DMS79 (cell line): ENCODE measurements around the gene DIP2C.
"Not testable (repeated sequence)": the region's sequence is repeated elsewhere in the genome, so short reads cannot be mapped to it uniquely, and the experiment has no call there.

ENCODE experiments used
- DNase-seq: peaks from one replicate; lab custom pipeline; 2025; lab: John Stamatoyannopoulos, UW

The DIP2C gene

GRCh38 chr10:277963-278362 lies 411.5 kb downstream of the DIP2C start:
- DNase-seq: no peak

GRCh38 chr10:275680-276079 lies 413.8 kb downstream of the DIP2C start:
- no peak for DNase-seq

- DNase-seq: no peak
Observed at GRCh38 chr10:274866-275265, 414.6 kb downstream of the DIP2C start.

- DNase-seq: no peak
Observed at GRCh38 chr10:273088-273487, 416.4 kb downstream of the DIP2C start.

GRCh38 chr10:271722-272121 lies 417.7 kb downstream of the DIP2C start:
- no peak for DNase-seq

GRCh38 chr10:271201-271600 lies 418.3 kb downstream of the DIP2C start:
- no peak for DNase-seq

GRCh38 chr10:269440-270074 lies 419.9 kb downstream of the DIP2C start:
- DNase-seq: no peak

- DNase-seq: no peak
Observed at GRCh38 chr10:267705-268104, 421.8 kb downstream of the DIP2C start.

- no peak for DNase-seq
Observed at GRCh38 chr10:266974-267425, 422.5 kb downstream of the DIP2C start.

GRCh38 chr10:265816-266588 lies 423.5 kb downstream of the DIP2C start:
- DNase-seq: not testable (repeated sequence)

GRCh38 chr10:265074-265440 lies 424.4 kb downstream of the DIP2C start:
- not testable (repeated sequence) for DNase-seq

- not testable (repeated sequence) for DNase-seq
Observed at GRCh38 chr10:264160-265073, 425.1 kb downstream of the DIP2C start.

- DNase-seq: no peak
Observed at GRCh38 chr10:260819-261429, 428.5 kb downstream of the DIP2C start.

GRCh38 chr10:251982-252582 lies 437.4 kb downstream of the DIP2C start:
- no peak for DNase-seq

- no peak for DNase-seq
Observed at GRCh38 chr10:248307-248706, 441.2 kb downstream of the DIP2C start.

- DNase-seq: no peak
Observed at GRCh38 chr10:247480-247879, 442.0 kb downstream of the DIP2C start.

- no peak for DNase-seq
Observed at GRCh38 chr10:246431-246830, 443.0 kb downstream of the DIP2C start.

- no peak for DNase-seq
Observed at GRCh38 chr10:244227-244626, 445.2 kb downstream of the DIP2C start.

GRCh38 chr10:241966-242643 lies 447.4 kb downstream of the DIP2C start:
- no peak for DNase-seq

- no peak for DNase-seq
Observed at GRCh38 chr10:241451-241850, 448.0 kb downstream of the DIP2C start.

- no peak for DNase-seq
Observed at GRCh38 chr10:239109-239508, 450.4 kb downstream of the DIP2C start.
